Stimulated activated CD8-positive, alpha-beta memory T cell treated with anti-CD3 and anti-CD28 coated beads, Interleukin-15, amount 100 ng/mL, for 4 hours (primary cell): ENCODE data around the gene MR1.

Experiments used
- DNase-seq, 2 donors: peaks; one replicate each; pipeline ENCODE4 v3.0.0-alpha.2; 2020; ENCODE audit warnings: low read depth in 2 of 2

Gene MR1

GRCh38 chr1:181090641-181091126 lies 56.9 kb downstream of the MR1 start:
- no peak for DNase-seq

- no peak for DNase-seq
These were observed 57.7 kb downstream of the MR1 start for GRCh38 chr1:181091309-181092040.

GRCh38 chr1:181092056-181092455 lies 58.3 kb downstream of the MR1 start:
- DNase-seq, result no peak

GRCh38 chr1:181092883-181093458 lies 59.2 kb downstream of the MR1 start:
- DNase-seq, result no peak

GRCh38 chr1:181094416-181095212 lies 60.8 kb downstream of the MR1 start:
- no peak for DNase-seq

- no peak for DNase-seq
These were observed 61.5 kb downstream of the MR1 start for GRCh38 chr1:181095260-181095659.

- DNase-seq, result no peak
These were observed 62.0 kb downstream of the MR1 start for GRCh38 chr1:181095763-181096184.

- no peak for DNase-seq
These were observed 63.5 kb downstream of the MR1 start for GRCh38 chr1:181097242-181097641.

- no peak for DNase-seq
These were observed 65.6 kb downstream of the MR1 start for GRCh38 chr1:181099152-181100014.

- no peak for DNase-seq
These were observed 66.5 kb downstream of the MR1 start for GRCh38 chr1:181100015-181100905.

- no peak for DNase-seq
These were observed 67.2 kb downstream of the MR1 start for GRCh38 chr1:181100934-181101333.

- DNase-seq, result no peak
These were observed 67.9 kb downstream of the MR1 start for GRCh38 chr1:181101581-181102226.

- no peak for DNase-seq
These were observed 69.1 kb downstream of the MR1 start for GRCh38 chr1:181102841-181103240.

- DNase-seq, result no peak
These were observed 69.6 kb downstream of the MR1 start for GRCh38 chr1:181103399-181103798.

- DNase-seq, result no peak
These were observed 70.4 kb downstream of the MR1 start for GRCh38 chr1:181104042-181104789.

GRCh38 chr1:181104790-181105133 lies 71.0 kb downstream of the MR1 start:
- peak in 1 of 2 donors; percentile 17 for DNase-seq

GRCh38 chr1:181105134-181106021 lies 71.6 kb downstream of the MR1 start:
- DNase-seq, result peak; percentile 91

- DNase-seq, result no peak
These were observed 72.2 kb downstream of the MR1 start for GRCh38 chr1:181106022-181106312.

- no peak for DNase-seq
These were observed 72.7 kb downstream of the MR1 start for GRCh38 chr1:181106479-181106878.
